Tibial nerve (tissue), 4 donors: ENCODE results near the gene SEMA4G. TPM values are rescaled to one million over a fixed set of nuclear protein-coding genes. Genes with fewer than 3 reads are reported as not detected.

ENCODE experiments used
- DNase-seq, 2 donors: peaks; one replicate each; pipeline ENCODE4 v3.0.0-alpha.2; 2019; ENCODE audit warnings: low spot score in 2 of 2
- H3K27ac ChIP-seq, 4 donors: fragments of 200-600 bp; sonication (generic) in 3 of 4; one replicate each; pipeline ENCODE4 v1.5.1; 2017 to 2019; ENCODE audit warnings: mild to moderate bottlenecking in 1 of 4
- H3K27me3 ChIP-seq, 2 donors: fragments of 200-600 bp; sonication (generic) in 1 of 2; one replicate each; pipeline versions ENCODE4 v1.5.1 to v1.6.0; 2017 to 2019
- H3K36me3 ChIP-seq, 3 donors: fragments of 200-600 bp; sonication (generic); one replicate each; pipeline ENCODE4 v1.5.1; 2018 to 2019
- H3K4me1 ChIP-seq, 4 donors: fragments of 200-600 bp; sonication (generic) in 3 of 4; one replicate each; pipeline ENCODE4 v1.5.1; 2017 to 2019
- H3K4me3 ChIP-seq, 4 donors: fragments of 200-600 bp; sonication (generic) in 3 of 4; one replicate each; pipeline ENCODE4 v1.5.1; 2017 to 2019; ENCODE audit warnings: mild to moderate bottlenecking in 1 of 4, moderate library complexity in 1 of 4
- H3K9me3 ChIP-seq, 4 donors: fragments of 200-600 bp; sonication (generic) in 3 of 4; one replicate each; pipeline ENCODE4 v1.5.1; 2017 to 2019
- EP300 ChIP-seq, 2 donors: sonication (generic); formaldehyde crosslinking; IDR thresholded peaks; one replicate each; pipeline ENCODE4 v1.6.1; 2017; ENCODE audit warnings: antibody characterized with exemption in 2 of 2, mild to moderate bottlenecking in 1 of 2
- POLR2A ChIP-seq, 2 donors: fragments of 450-650 bp; IDR thresholded peaks; one replicate each; pipeline ENCODE4 v1.6.1; 2017; ENCODE audit warnings: antibody characterized with exemption in 2 of 2, mild to moderate bottlenecking in 2 of 2, moderate library complexity in 2 of 2
- WGBS, 2 donors: methylation state at CpG; one replicate each; pipeline ENCODE4 v1.1.5; 2018; 5-methylcytosine and 5-hydroxymethylcytosine counted together
- total RNA-seq, 4 donors: library from RNA; depleted of rRNA; stranded (reverse); fragments of >200 nt; gene quantifications; one replicate each; pipeline ENCODE4 v1.1.0, GENCODE V29; 2016
- TF ChIP-seq, protein P1 (sequence below), 5 experiments: fragments of 200-600 bp in 3 of 5; fragments of 450-650 bp in 2 of 5; sonication (generic) in 3 of 5; IDR thresholded peaks; one replicate each; pipeline ENCODE4 v1.5.1; 2016 to 2019; ENCODE audit warnings: antibody characterized with exemption in 5 of 5, mild to moderate bottlenecking in 3 of 5, moderate library complexity in 2 of 5

The SEMA4G gene
- total RNA-seq, 4 donors from 2014 or later = 3.1 to 9.2 (median 5.3) TPM

DNA sequence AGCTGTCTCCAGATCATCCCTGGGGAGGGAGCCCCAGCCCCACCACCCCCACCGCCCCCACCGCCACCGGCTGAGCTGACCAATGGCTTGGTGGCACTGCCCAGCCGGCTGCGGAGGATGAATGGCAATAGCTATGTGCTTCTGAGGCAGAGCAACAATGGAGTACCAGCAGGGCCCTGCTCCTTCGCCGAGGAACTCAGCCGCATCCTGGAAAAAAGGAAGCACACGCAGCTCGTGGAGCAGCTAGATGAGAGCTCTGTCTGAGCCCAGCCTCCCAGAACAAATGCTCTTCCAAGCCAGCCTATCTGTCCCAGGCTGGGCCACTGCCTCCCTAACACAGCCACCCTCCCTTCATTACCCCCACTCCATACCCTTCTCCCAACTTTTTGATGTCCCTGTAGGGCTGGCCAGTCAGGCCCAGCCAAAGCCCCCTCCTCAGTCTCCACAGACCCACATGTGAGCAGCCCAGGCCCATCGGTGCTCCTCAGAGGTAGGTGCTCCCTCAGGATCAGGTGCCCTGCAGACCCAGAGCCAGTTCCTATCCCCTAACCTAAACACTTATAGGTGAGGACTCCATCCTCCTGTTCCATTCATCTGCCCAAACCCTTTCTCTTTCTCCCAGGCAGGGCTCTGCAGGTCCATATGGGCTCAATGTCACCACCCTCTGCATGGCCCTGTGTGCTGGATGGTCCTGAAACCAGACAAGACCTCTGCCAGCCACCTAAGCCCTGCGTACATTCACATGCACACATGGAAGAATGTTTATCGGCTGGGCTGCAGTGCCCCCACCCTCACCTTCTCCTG lies 14.8 kb downstream of the SEMA4G start:
- Histone ChIP-seq H3K36me3 (peaks cover 0 to 68% (median 0%) of the 10 kb centered on the region in 3 donors), H3K9me3 (no peaks in the 10 kb centered on the region), H3K4me1 (peaks cover 0 to 40% (median 18%) of the 10 kb centered on the region in 4 donors), H3K27me3 (no peaks in the 10 kb centered on the region), H3K27ac (peak overlapping the region; percentile 29 to 87 (median 54)), H3K4me3 (no peak overlapping the region)
- 63 to 73% methylated on average over 12 of the region's 13 CpGs for WGBS, 2 donors
- no peak for TF ChIP-seq POLR2A (IDR thresholded peaks at IDR 0.05)
- TF ChIP-seq EP300 (IDR thresholded peaks at IDR 0.05) = no peak
- TF ChIP-seq, protein P1, sequence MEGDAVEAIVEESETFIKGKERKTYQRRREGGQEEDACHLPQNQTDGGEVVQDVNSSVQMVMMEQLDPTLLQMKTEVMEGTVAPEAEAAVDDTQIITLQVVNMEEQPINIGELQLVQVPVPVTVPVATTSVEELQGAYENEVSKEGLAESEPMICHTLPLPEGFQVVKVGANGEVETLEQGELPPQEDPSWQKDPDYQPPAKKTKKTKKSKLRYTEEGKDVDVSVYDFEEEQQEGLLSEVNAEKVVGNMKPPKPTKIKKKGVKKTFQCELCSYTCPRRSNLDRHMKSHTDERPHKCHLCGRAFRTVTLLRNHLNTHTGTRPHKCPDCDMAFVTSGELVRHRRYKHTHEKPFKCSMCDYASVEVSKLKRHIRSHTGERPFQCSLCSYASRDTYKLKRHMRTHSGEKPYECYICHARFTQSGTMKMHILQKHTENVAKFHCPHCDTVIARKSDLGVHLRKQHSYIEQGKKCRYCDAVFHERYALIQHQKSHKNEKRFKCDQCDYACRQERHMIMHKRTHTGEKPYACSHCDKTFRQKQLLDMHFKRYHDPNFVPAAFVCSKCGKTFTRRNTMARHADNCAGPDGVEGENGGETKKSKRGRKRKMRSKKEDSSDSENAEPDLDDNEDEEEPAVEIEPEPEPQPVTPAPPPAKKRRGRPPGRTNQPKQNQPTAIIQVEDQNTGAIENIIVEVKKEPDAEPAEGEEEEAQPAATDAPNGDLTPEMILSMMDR (IDR thresholded peaks at IDR 0.05) = no peak
- no peak for DNase-seq

DNA sequence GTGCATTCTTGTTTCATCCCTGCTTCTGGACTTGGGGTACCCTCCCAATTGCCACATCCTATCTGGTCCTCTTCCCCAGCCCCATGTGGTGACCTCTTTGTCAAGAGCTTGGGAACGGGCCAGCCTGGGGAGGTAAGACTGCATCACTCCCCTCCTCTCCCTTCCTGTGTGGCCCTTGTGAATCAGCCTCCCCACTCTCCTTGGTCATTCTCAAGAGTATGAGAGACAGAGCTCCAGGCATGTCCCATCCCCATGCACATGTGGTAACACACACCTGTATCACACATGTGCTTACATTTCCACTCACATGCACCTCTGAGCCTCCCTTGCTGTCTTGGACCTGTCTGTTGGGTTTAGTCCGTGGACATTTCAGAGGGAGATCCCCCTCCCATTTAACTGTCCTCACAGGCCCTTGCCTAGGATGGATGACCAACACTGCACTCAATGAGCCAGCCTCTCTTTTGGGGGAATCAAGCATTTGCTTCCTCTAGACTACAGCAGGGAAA lies 15.4 kb downstream of the SEMA4G start:
- no peaks in the 10 kb centered on the region for H3K9me3 ChIP-seq
- no peak for DNase-seq
- WGBS, 2 donors = 60 to 83% methylated on average over 2 of the region's 2 CpGs
- peak overlapping the region; percentile 29 to 87 (median 54) for H3K27ac ChIP-seq
- H3K4me1 ChIP-seq = peaks cover 0 to 44% (median 18%) of the 10 kb centered on the region in 4 donors
- TF ChIP-seq, protein P1 (IDR thresholded peaks at IDR 0.05) = no peak
- no peak for TF ChIP-seq EP300 (IDR thresholded peaks at IDR 0.05)
- no peak for TF ChIP-seq POLR2A (IDR thresholded peaks at IDR 0.05)
- H3K36me3 ChIP-seq = peaks cover 0 to 68% (median 0%) of the 10 kb centered on the region in 3 donors
- no peak overlapping the region for H3K4me3 ChIP-seq
- H3K27me3 ChIP-seq = no peaks in the 10 kb centered on the region

DNA sequence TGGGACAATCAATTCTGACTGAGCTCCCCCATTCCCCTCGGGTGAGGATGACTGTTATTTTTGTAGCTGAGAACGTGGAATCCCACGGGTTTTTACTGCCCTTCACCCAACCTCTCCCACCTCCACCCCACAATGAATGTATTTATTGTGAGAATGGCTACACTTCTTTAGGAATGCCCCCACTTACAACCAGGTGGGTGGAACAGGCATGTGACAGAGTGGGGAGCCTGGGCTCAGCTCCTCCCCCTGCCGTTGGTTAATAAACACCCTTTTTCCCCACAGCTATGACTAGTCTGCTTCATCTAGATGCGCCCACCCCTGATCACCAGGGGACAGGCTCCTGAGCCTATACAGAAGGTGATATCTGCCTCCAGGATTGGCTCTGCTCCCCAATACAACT lies 16.0 kb downstream of the SEMA4G start:
- H3K4me3 ChIP-seq = no peak overlapping the region
- H3K27ac ChIP-seq = peak overlapping the region in 3 of 4 donors; percentile 29 to 87 (median 85)
- peaks cover 0 to 68% (median 0%) of the 10 kb centered on the region in 3 donors for H3K36me3 ChIP-seq
- TF ChIP-seq, protein P1 (IDR thresholded peaks at IDR 0.05) = no peak
- peak in 1 of 2 donors; percentile 64 for TF ChIP-seq EP300 (IDR thresholded peaks at IDR 0.05)
- DNase-seq = no peak
- no peaks in the 10 kb centered on the region for H3K27me3 ChIP-seq
- H3K4me1 ChIP-seq = peaks cover 0 to 48% (median 18%) of the 10 kb centered on the region in 4 donors
- H3K9me3 ChIP-seq = no peaks in the 10 kb centered on the region
- 41 to 42% methylated on average over 5 of the region's 5 CpGs for WGBS, 2 donors

DNA sequence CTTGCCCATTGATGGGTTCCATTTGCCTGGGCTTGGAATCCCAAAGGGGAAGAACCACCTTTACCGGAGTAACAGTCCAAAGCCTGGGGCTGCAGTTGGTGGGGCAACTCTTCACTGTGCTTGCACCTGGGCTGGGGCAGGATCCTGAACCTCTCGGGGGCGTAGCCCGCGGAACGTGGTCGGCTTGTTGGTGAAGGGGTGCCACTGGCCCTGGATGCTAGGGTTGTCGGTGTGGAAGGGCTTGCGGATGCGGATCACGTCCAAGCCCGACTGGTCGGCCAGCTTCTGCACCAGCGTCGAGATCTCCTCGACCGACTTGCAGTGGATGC lies 17.3 kb downstream of the SEMA4G start:
- 12 to 19% methylated on average over 10 to 15 of the region's 17 CpGs for WGBS, 2 donors
- H3K27me3 ChIP-seq = no peaks in the 10 kb centered on the region
- H3K27ac ChIP-seq = peak overlapping the region; percentile 41 to 87 (median 83)
- no peak for TF ChIP-seq POLR2A (IDR thresholded peaks at IDR 0.05)
- H3K4me3 ChIP-seq = peak overlapping the region; percentile 65 to 99 (median 94)
- H3K4me1 ChIP-seq = peaks cover 0 to 48% (median 18%) of the 10 kb centered on the region in 4 donors
- H3K9me3 ChIP-seq = no peaks in the 10 kb centered on the region
- DNase-seq = no peak
- H3K36me3 ChIP-seq = peaks cover 0 to 68% (median 0%) of the 10 kb centered on the region in 3 donors

DNA sequence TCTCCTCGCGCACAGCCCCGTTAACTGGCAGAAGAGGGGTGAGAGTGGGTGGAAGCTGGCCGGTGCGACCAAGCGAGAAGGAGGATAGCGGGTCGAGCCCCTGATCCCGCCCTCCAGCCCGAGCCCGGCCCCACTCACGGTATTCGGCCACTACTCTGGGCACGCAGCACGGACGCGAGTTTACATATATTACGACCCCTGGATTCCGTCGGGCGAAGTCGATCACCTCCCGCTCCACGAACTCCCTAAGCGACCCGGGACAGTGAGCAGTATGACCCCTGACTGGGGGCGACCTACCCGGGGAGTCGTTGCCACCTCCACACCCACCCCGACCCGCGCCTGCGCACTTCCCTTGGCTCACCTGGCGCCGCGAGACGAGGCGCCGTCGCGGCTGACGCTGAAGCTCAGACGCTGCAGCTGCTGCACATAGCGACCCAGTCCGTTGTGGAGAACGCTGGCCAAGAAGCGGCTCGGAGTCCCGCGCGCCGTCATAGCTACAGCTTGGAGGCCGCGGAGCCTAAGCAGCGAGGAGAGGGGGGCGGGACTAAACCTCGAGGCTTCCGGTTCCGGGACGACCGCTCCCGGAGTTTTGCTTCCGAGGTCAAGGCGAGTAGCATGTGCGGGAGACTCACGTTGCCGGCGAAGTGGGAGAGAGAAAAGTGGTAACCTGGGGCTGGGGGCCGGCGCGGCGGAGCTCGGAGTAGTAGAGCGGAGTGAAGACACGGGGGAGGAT lies 17.8 kb downstream of the SEMA4G start, which contains the start of the genes MRPL43 and TWNK:
Gene MRPL43, minus strand, starts transcription at position 546 of the 733 bp plus-strand sequence. Its CDS starts 54 bp downstream, at position 492.
Gene TWNK, plus strand, starts transcription at position 592 of the 733 bp plus-strand sequence. CDS start 668 bp downstream, outside the sequence.
- Histone ChIP-seq H3K4me1 (peaks cover 0 to 48% (median 18%) of the 10 kb centered on the region in 4 donors), H3K9me3 (no peaks in the 10 kb centered on the region), H3K4me3 (peak within 1 kb of the TSS; percentile 65 to 99 (median 94)), H3K36me3 (peaks cover 0 to 68% (median 0%) of the 10 kb centered on the region in 3 donors), H3K27ac (peak within 1 kb of the TSS; percentile 41 to 87 (median 83)), H3K27me3 (no peaks in the 10 kb centered on the region)
- DNase-seq = peak; percentile 64 to 78
- peak in 1 of 2 donors; percentile 48 for TF ChIP-seq POLR2A (IDR thresholded peaks at IDR 0.05)
- TF ChIP-seq, protein P1 (IDR thresholded peaks at IDR 0.05) = no peak
- peak; percentile 70 to 88 for TF ChIP-seq EP300 (IDR thresholded peaks at IDR 0.05)
- 0% methylated on average over 37 to 43 of the region's 75 CpGs for WGBS, 2 donors
